ENCODE measurements around the gene GMPR2.

DNA sequence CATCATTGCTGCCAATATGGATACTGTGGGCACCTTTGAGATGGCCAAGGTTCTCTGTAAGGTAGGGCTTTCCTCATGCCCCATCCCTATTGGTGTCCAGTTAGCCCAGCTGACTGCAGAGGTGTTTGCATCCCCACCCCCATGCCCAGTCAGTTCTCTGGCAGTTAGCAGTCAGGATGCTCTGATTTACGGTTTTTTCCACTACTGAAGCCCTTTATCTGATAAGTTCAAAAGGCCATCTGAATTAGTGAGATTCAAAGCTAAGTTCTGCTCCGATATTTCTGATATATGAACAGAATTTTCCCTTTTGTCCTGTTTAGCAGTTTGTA lies 773 bp downstream of the GMPR2 start:
- no peak for TF ChIP-seq POLR2AphosphoS5 (IDR thresholded peaks at IDR 0.05; ENCODE audit: borderline replicate concordance, low read depth, low read length)
- no peak for TF ChIP-seq EZH2 (IDR thresholded peaks at IDR 0.05)
- no peak for TF ChIP-seq FOXP2 (optimal IDR thresholded peaks at IDR 0.05; ENCODE audit: control extremely low read depth, extremely low read length, insufficient read depth)
